Muscle of back (tissue), 13 donors: ENCODE measurements around the gene FOXS1. TPM values are rescaled to one million over a fixed set of nuclear protein-coding genes. Genes with fewer than 3 reads are reported as not detected.
A peak's percentile ranks its signal among the peaks of the same experiment; 100 is the strongest.

Experiments used
- DNase-seq, 3 donors: peaks; one replicate each; pipeline versions ENCODE4 v3.0.0 to v3.0.0-alpha.2; 2013
- long read RNA-seq, 9 donors: transcript quantifications; one replicate each; lab custom pipeline, GENCODE V29; 2026
- polyA plus RNA-seq, 10 donors: library from polyadenylated mRNA; unstranded; fragments of 120-200 nt; gene quantifications; one replicate each; pipeline ENCODE4 v1.2.1, GENCODE V29; 2013; ENCODE audit not compliant: insufficient read length in 10 of 10

FOXS1 gene
- polyA plus RNA-seq = 10 to 100 TPM in 1 of 10 donors, 1 to 10 TPM in 9; 3.9 to 10.8 (median 5.0) TPM
- long read RNA-seq, donor 1, transcript FOXS1-201 (1 exons, 1,319 nt) = major isoform, 7 of 7 reads
- long read RNA-seq, donor 1, partial matches to known transcripts = 0 of 7 reads
- long read RNA-seq, donor 1, other reads (novel, unspliced or antisense) = 0 of 7 reads
- long read RNA-seq, donor 2, partial matches to known transcripts = 0 of 1 reads
- long read RNA-seq, donor 2, other reads (novel, unspliced or antisense) = 0 of 1 reads
- long read RNA-seq, donor 3 = 0 reads
- long read RNA-seq, donor 4, partial matches to known transcripts = 0 of 3 reads
- long read RNA-seq, donor 4, other reads (novel, unspliced or antisense) = 0 of 3 reads
- long read RNA-seq, donor 5, transcript FOXS1-201 (1 exons, 1,319 nt) = major isoform, 15 of 15 reads
- long read RNA-seq, donor 5, partial matches to known transcripts = 0 of 15 reads
- long read RNA-seq, donor 5, other reads (novel, unspliced or antisense) = 0 of 15 reads
- long read RNA-seq, donor 6, transcript FOXS1-201 (1 exons, 1,319 nt) = major isoform, 9 of 9 reads
- long read RNA-seq, donor 6, partial matches to known transcripts = 0 of 9 reads
- long read RNA-seq, donor 6, other reads (novel, unspliced or antisense) = 0 of 9 reads
- long read RNA-seq, donor 7 = 0 reads
- long read RNA-seq, donor 8, transcript FOXS1-201 (1 exons, 1,319 nt) = major isoform, 5 of 5 reads
- long read RNA-seq, donor 8, partial matches to known transcripts = 0 of 5 reads
- long read RNA-seq, donor 8, other reads (novel, unspliced or antisense) = 0 of 5 reads
- long read RNA-seq, donor 9, partial matches to known transcripts = 0 of 1 reads
- long read RNA-seq, donor 9, other reads (novel, unspliced or antisense) = 0 of 1 reads

DNA sequence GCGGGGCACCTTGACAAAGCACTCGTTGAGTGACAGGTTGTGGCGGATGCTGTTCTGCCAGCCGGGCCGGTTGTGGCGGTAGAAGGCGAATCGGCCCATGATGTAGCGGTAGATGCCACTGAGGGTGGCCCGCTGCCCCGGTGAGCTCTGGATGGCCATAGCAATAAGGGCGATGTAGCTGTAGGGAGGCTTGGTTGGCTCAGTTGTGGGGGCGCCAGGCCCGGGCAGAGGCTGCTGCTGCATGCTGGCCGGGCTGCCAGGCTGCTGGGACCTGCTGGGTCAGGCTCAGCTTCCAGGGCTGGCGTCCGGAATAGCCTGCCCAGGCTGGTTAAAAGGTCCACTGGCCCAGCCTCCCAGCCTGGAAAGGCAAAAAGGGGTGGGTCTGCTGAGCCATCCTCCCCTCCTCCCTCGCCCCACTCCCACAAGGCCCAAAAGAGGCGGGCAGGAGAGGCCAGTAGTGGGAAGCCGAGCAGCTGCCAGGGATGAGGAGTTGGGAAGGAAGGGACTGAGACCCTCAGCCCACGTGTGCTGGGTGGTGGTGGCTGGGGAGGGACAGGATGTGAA is at the start of gene FOXS1:
Gene FOXS1 (minus strand): TSS at position 305 of the 564 bp plus-strand sequence. CDS start 62 bp downstream, at position 243.
- peak in 2 of 3 donors; percentile 22 to 82 for DNase-seq

DNA sequence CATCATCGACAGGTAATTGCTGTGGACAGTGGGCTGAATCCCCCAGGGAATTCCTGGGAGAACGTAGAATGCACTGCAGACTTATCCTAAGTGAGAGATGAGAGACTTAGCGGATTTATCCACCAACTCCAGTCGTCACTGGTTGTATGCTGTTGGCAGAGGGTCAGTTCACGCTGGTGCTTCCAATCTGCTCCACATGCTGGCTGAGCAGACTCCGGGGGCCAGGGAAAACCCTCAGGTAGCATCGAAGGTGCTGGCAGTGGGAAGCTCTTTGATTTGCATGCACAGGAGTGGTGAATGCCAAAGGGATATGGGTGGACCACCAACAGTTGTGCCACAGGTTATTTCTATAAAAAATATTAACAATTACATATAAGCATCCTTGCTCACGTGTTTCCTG is 45.2 kb upstream of the FOXS1 start:
- no peak for DNase-seq

DNA sequence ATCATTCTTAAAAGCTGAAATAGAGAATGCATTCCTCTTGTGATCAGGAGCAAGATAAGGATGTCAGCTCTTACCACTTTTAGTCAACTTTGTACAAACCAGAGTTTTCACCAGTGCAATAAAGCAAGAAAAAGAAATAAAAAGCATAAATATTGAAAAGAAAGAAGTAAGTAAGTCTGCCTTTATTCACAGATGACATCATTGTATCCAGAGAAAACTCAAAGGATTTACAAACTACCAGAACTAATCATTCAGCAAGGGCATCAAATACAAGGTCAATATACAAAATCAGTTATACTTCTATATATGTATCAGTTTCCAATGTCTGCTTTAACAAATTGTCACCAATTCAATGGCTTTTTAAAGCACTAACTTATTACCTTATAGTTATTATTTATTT is 38.4 kb upstream of the FOXS1 start:
- DNase-seq = no peak

DNA sequence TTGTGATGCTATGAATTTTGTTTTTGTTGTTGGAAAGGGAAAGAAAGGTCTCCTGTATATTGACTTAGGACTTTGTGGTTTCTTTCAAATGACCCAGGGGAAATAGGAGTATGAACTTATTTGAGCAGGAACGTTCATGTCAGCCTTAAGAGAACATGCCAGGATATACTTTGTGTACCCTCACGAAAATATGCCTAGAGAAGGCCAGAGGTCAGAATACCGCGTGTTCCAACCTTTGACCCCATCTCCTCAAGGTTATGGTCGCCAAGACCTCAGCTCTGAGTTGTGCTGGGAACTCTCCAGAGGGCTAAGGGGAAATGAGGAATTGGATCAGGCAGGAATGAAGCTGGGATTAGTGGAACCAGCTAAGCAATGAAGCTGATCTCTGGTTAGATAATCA is 36.5 kb upstream of the FOXS1 start:
- DNase-seq = no peak

DNA sequence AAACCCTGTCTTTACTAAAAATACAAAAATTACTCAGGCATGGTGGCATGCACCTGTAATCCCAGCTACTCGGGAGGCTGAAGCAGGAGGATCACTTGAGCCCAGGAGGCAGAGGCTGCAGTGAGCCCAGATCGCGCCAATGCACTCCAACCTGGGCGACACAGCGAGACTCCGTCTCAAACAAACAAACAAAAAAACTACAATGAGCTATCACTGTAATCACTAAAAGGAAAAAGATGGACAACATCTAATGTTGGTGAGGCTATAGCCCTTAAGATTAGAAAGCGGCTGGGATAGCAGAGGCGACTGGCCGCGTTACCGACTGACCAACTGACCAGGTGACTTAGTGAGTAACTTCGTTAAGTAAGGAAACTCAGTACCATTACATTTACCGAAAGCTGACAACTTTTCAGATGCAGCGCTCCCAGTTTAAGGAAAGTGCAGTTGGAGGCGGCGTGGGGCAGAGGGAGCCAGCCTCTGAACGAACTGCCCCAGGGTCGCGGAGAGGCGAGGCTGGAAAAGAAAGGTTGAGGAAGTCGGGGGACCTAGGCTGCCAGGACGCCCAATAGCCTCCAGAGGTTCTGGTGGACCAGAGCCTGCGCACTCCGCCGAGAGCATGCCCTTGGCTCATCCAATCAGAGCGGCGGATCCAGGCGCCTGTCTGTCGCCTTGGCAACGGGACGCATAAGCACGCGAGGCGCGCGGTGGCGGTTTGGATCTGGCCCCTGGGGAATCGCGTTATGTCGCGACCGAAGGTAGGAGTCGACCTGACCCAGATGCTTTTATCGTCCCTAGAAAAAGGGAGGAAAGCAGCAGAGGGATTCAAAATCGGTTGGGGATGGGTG is 34.0 kb upstream of the FOXS1 start:
- DNase-seq = peak; percentile 87 to 95 (median 89)

DNA sequence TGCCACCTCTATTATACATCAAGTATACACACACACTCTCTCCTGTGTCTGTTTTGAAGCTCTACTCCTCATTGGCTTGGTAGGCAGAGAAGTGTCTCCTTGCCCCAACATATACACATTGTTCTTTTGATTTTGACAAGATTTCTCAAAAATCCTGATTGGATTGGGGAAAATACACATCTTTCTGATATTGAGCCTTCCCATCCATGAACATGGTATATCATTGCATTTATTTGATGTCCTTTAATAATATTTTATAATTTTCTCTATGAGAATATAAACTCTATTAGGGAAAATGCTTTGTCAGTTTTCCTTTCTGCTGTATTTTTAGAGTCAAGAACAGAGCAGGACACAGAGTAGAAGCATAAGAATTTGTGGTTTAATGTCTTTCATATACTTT is 32.3 kb upstream of the FOXS1 start:
- DNase-seq = no peak

DNA sequence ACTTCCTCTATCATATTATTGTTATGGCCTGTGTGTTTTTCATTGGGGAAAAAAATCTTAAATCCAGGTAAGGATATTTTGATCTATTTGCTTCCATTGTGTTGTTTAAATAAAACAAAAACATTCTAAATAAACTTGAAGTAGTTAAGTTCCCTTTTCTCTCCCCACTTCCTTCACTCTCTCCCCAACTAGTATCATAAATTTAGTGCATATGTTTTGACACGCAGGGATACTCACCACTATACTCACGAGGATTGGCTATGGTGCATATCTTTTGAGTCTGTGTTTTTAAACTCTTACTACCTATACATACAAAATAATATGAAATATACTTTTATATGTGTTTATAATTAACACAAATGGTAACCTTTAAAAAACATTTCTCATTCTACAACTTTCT is 30.3 kb upstream of the FOXS1 start:
- no peak for DNase-seq

DNA sequence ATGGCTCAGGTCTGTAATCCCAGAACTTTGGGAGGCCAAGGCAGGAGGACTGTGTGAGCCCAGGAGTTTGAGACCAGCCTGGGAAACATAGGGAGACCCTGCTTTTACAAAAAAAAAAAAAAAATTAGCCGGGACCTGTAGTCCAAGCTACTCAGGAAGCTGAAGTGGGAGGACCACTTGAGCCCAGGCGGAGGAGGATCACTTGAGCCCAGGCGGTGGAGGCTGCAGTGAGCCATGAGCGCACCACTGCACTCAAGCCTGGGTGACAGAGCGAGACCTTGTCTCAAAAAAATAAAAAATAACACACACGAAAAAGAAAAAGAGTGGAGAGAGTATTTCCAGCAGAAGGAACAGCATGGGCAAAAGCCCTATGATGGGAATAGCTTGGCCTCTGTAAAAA is 27.0 kb upstream of the FOXS1 start:
- DNase-seq = no peak

DNA sequence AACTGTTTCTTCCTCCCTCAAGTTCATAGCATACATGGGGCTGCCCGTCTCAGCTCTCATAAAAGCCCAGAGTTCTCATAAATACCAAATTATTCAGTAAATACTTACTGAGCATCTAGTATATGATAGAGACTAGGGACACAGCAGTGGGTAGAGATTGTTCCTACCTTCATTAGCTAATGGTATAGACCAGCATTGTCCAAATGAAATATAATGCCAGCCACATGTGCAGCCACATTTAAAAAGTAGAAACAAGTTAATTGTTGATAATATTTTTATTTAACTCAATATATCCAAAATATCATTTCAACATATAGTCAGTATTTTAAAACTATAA is 26.2 kb upstream of the FOXS1 start:
- DNase-seq = no peak

DNA sequence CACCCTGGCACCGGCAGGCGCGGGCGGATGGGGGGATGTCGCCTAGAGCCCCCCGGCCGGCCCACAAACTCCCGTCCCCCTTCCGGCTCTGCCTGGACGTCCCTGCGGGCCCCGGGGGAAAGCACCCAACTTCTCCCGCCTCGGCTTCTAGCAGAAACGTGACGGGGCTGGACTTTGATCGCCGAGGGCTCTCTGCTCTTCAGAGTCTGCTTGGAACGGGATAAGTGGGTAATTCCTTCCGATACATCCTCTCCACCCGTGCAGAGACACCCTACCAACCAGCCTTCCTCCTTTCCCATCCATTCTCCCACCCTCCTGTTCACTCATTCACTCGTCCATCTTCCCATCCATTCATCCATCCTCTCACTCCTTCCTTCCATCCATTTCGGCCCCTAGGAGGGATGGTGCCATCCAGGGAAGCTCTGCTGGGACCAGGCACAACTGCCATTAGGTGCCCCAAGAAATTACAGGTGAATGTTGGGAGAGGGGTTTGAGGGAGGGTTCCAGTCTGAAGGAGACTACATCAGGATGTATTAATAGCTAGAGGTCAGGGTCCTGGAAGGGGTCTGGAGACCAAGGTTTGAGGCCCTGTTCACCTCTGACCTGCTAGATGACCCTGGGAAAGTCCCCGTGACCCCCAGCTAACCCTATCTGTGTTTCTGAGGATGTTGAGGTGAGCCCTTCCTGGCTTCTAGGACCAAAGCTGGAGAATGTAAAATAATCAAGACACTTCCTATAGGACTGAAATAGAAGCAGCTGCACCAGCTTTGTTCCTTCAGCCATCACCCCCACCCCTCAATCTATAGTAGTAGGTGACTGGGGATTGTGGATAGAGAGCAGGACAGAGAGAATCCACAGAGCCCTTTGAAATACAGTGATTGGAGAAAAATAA is 25.6 kb upstream of the FOXS1 start:
- DNase-seq = no peak

DNA sequence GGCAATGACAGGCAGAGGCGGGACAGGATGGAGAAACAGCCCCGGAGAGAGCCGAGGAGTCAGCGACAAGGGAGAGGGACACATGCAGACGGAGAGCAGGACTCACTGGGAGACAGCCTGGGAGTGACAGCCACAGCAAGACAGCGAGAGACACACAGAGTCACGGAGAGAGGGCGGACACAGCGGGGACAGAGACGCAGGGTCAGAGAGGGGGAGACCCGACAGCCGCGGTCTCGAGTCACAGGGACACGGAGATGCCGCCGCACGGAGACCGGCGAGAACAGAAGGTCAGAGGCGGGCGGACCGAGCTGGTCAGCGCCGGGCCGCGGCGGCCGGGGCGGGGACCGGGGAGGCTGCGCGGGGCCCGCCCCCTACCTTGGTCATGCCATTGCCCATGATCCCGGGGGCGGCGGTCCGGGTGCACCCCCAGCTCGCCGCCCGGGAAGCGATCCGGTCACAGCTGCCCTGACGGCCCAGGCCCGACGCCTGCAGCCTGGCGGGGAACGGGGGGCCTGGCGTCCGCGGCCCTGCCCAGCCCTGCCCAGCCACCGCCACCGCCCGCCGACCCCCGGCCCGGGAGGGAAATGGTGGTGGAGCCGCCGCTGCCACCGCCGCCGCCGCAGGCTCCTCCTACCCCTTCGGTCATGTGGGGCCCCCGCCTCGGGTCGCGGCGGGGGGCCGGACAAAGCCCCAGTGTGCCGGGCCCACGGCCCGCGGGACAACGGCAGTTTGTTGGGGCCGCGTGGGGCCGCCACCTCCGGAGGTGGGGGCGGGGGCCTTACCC is 24.7 kb upstream of the FOXS1 start, which contains the start of the genes DUSP15 and TTLL9:
Gene DUSP15 (minus strand): TSS at position 586 of the 784 bp plus-strand sequence. CDS start 190 bp downstream, at position 396.
Gene TTLL9 (plus strand): TSS at position 693 of the 784 bp plus-strand sequence. CDS start 493 bp downstream, outside the sequence.
- DNase-seq = peak in 2 of 3 donors; percentile 36 to 76

DNA sequence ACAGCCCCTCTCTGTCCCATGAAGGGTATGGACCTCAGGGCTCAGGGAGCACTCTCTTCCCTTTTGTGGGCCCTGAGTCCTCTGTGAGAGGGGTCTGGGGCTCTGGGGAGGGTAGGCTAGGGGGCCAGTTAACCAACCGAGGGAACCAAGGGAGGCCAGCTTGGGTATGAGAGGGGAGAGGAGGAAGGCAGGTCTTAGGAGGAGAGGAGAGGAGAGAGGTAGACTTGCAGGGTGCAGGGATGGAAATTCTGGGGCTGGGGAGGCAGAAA is 24.2 kb upstream of the FOXS1 start:
- no peak for DNase-seq

DNA sequence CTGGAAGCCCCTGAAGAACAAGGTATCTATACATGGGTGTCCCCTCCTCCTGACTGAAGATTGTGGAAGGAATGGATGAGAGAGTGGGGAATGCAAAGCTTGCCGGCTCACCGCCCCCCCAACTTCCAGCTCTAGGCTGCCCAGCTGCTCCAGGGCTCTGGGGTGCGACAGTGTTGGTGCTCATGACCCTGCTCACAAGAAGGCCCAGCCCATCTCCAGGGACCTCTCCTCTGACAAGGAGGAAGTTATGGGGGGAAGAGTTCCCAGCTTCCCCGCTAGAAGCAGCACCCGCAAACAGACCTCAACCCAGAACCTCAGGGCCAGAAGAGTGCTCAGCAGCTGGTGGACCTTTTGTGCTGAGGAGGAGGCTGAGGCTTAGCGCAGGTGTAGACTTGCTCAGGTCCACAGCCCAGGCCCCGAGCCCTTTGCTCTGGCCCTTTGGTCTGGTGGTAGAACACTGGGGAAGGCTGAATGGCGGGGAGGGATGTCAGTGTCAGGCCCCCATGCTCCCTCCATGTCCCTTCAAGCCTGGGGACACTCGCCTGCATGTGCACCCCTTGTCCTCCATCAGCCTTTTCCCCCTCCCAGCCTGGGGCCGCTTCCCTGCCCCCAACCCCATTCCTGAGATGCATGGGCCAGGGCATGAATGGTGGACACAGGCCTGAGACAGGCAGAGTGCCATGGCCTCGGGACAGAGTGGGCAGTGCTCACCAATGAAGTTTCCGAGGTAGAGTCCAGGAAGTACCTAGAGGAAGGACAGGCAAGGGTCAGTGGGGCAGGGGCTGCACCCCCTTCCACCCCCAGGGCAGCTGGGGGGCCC is 23.7 kb upstream of the FOXS1 start:
- no peak for DNase-seq

DNA sequence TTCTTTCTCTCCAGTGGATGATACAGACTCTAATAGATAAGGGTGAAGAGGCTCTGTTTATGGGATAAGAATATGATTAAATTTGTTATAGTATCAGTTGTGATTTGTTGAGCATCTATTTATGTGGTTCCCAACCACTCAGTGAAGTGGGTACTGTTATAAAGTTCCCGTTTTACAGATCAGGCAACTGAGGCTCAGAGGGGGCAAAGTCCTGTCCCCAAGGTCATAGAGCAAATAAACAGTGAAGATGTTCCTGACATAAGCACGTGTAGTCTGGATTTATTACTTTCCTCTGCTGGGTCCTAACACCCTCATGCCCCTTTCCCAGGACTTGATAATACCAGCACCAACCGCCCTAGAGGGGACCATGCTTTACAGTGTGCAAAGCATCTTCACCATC is 20.8 kb upstream of the FOXS1 start:
- DNase-seq = no peak

DNA sequence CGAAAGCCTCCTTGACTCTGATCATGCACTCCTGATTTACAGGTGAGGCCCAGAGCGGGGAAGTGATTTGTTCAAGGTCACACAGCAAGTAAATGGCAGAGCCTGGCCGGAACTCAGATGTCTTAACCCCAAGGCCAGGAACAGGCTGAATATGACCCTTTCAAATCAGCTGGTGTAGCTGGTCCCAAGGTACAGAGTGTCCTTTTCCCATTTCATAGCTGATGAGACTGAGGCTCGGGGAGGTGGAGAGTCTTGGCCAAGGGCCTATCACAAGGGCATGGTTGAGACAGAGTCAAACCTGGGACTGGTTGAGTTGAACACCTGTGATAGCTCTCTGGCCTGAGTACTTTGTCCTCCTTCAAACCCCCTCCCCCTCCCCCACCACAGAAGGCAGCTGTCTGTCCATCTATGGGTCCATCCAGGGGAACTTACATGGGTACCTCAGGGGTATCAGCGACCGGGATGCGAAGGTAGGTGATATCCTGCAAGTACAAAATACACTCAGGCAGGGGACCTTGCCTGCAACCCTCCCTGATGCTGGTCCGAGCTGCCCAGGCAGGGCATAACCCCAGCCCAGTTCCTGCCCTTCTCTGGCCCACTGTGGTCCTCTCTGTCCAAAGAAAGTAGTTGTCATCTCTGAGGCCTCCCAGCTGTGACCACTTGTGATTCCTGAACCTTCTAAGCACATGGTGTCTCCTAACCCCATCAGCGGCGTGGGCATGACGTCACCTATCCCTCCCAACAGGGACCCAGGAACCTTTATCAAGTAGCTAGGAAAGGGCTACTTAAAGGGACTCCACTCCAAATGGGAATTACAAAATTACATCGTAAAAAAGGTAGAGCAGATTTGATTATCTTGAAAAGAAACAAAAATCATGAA is 19.4 kb upstream of the FOXS1 start:
- DNase-seq = no peak

DNA sequence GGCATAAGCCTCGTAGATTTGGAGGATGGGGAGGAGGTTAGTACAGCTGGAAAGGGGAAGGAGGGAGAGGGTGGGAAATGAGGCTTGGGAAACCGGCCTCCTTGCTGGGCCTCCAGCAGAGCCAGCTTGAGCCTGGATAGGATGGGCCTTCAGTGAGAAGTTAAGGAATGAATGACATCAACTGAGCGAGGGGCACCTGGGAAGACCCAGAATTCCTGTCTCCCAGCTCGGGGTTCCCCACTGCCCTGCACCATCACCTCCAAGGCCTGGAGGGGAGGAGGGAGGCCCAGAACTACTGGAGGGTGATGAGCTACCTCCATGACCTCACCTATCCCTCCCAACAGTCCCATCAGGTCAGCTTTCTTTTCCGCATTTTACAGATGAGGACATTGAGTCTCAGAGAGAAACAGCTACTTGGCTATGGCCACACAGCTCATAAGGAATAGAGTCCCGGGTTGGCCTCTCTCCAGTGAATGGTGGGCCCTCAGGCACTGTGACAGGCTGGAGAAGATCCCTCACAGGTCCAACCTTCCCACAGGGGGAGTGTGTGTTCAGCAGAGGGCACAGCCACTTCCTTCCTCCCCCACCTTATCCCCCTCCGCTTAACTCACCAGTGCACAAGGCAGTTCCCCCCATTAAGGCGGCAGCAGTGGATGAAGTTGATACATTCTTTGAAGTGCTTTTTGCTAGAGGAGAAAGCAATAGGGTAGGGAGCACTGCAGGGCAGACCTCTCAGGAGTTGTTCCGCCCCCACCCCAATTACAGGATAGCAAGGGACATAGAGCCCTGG is 18.1 kb upstream of the FOXS1 start:
- DNase-seq = no peak

DNA sequence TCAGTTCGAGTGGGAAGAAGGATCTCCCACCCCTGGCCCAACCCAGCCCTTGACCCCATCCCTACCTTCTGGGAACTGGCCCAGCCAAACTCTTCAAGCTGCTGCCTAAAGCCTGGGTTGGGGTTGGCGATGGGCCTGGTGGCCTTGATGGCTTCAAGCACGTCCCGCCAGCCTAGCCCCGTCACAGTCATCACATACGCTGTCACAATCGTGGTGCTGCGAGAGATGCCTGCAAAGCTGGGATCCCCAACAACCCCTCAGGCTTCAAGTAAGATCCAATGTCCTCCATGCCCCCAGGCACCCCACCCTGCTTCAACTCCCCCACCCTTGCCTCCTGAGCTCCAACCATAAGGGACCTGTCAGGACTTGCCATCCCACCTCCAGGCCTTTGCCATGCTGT is 17.1 kb upstream of the FOXS1 start:
- no peak for DNase-seq
